GM12874 (cell line): ENCODE results near the gene NF1.

ENCODE experiments used
- CTCF ChIP-seq: IDR thresholded peaks from 2 replicates; pipeline ENCODE4 v1.5.1; 2011; ENCODE audit warnings: low read depth, mild to moderate bottlenecking, control low read depth, low read length, moderate library complexity; ENCODE audit not compliant: insufficient read depth

The NF1 gene

GRCh38 chr17:31273516-31273915 is 178.7 kb downstream of the NF1 start:
- TF ChIP-seq CTCF = no peak

GRCh38 chr17:31274252-31274651 is 179.5 kb downstream of the NF1 start:
- no peak for TF ChIP-seq CTCF

- TF ChIP-seq CTCF = no peak
Measured at GRCh38 chr17:31275116-31275515, 180.3 kb downstream of the NF1 start.

- no peak for TF ChIP-seq CTCF
Measured at GRCh38 chr17:31279401-31279800, 184.6 kb downstream of the NF1 start.

- no peak for TF ChIP-seq CTCF
Measured at GRCh38 chr17:31281061-31281460, 186.3 kb downstream of the NF1 start.

GRCh38 chr17:31283841-31284240 is 189.1 kb downstream of the NF1 start:
- no peak for TF ChIP-seq CTCF

GRCh38 chr17:31286587-31286986 is 191.8 kb downstream of the NF1 start:
- no peak for TF ChIP-seq CTCF

- no peak for TF ChIP-seq CTCF
Measured at GRCh38 chr17:31289790-31290189, 195.0 kb downstream of the NF1 start.
